SHP77 treated with DMSO at 0.1 percent for 48 hours (cell line): ENCODE measurements around the gene PDK2.
A peak's percentile ranks its signal among the peaks of the same experiment; 100 is the strongest.

Source experiments
- DNase-seq: peaks from one replicate; lab custom pipeline; 2025; lab: John Stamatoyannopoulos, UW

The PDK2 gene

GRCh38 chr17:50094753-50095619 lies at the start of gene PDK2:
Gene PDK2 (plus strand): TSS chr17:50095351. CDS start chr17:50095436, 85 bp downstream.
- DNase-seq = no peak

- DNase-seq = no peak
Observed at GRCh38 chr17:50046179-50046578, 49.0 kb upstream of the PDK2 start.

GRCh38 chr17:50046667-50047066 lies 48.5 kb upstream of the PDK2 start:
- DNase-seq = no peak

GRCh38 chr17:50047083-50047482 lies 48.1 kb upstream of the PDK2 start:
- DNase-seq = no peak

- DNase-seq = no peak
Observed at GRCh38 chr17:50047488-50048126, 47.5 kb upstream of the PDK2 start.

GRCh38 chr17:50048146-50048720 lies 46.9 kb upstream of the PDK2 start:
- no peak for DNase-seq

GRCh38 chr17:50048988-50049387 lies 46.2 kb upstream of the PDK2 start:
- DNase-seq = no peak

GRCh38 chr17:50049636-50050035 lies 45.5 kb upstream of the PDK2 start:
- DNase-seq = no peak

GRCh38 chr17:50050431-50051032 lies 44.6 kb upstream of the PDK2 start:
- no peak for DNase-seq

GRCh38 chr17:50051082-50051576 lies 44.0 kb upstream of the PDK2 start:
- DNase-seq = no peak

GRCh38 chr17:50051606-50052005 lies 43.5 kb upstream of the PDK2 start:
- DNase-seq = no peak

GRCh38 chr17:50052241-50052796 lies 42.8 kb upstream of the PDK2 start:
- DNase-seq = peak; percentile 16

GRCh38 chr17:50052822-50053653 lies 42.1 kb upstream of the PDK2 start:
- DNase-seq = no peak

- no peak for DNase-seq
Observed at GRCh38 chr17:50053654-50053960, 41.5 kb upstream of the PDK2 start.

GRCh38 chr17:50055055-50055425 lies 40.1 kb upstream of the PDK2 start:
- DNase-seq = peak; percentile 70

- DNase-seq = peak; percentile 83
Observed at GRCh38 chr17:50055426-50056216, 39.5 kb upstream of the PDK2 start, which contains the start of gene ITGA3. Gene ITGA3 (plus strand): TSS chr17:50056110. CDS start chr17:50056440, 330 bp downstream.

GRCh38 chr17:50056217-50056960 lies 38.8 kb upstream of the PDK2 start:
- DNase-seq = peak; percentile 46

GRCh38 chr17:50056961-50057330 lies 38.2 kb upstream of the PDK2 start:
- no peak for DNase-seq

- no peak for DNase-seq
Observed at GRCh38 chr17:50057521-50057991, 37.6 kb upstream of the PDK2 start.
